GM18951 (cell line): ENCODE results near the gene FAIM2.

Experiments
- POLR2A ChIP-seq: IDR thresholded peaks from 4 replicates; pipeline ENCODE4 v1.6.1; 2011; ENCODE audit warnings: mild to moderate bottlenecking; ENCODE audit not compliant: insufficient read length, insufficient read depth; ENCODE audit errors: extremely low read depth
- in situ Hi-C: fragments of 300-500 bp; cut with MboI; formaldehyde crosslinking; loops from one replicate; pipeline ENCODE4 v1.12.0; 2022; ENCODE audit warnings: low sequenced_read_pairs, mixed read lengths, inconsistent platforms; ENCODE audit not compliant: unreplicated experiment

FAIM2 gene

GRCh38 chr12:49930515-49931288 is 27.0 kb upstream of the FAIM2 start:
- in situ Hi-C loops = no loop called here
- TF ChIP-seq POLR2A = no peak

GRCh38 chr12:49929581-49929980 is 25.9 kb upstream of the FAIM2 start:
- in situ Hi-C loops = no loop called here
- TF ChIP-seq POLR2A = no peak

GRCh38 chr12:49928471-49928870 is 24.8 kb upstream of the FAIM2 start:
- in situ Hi-C loops = no loop called here
- no peak for TF ChIP-seq POLR2A

GRCh38 chr12:49925433-49926204 is 21.9 kb upstream of the FAIM2 start:
- in situ Hi-C loops = no loop called here
- TF ChIP-seq POLR2A = no peak

GRCh38 chr12:49924628-49925246 is 21.0 kb upstream of the FAIM2 start:
- no peak for TF ChIP-seq POLR2A
- in situ Hi-C loops = no loop called here

GRCh38 chr12:49923880-49924556 is 20.3 kb upstream of the FAIM2 start:
- in situ Hi-C loops = no loop called here
- no peak for TF ChIP-seq POLR2A

GRCh38 chr12:49923035-49923644 is 19.4 kb upstream of the FAIM2 start:
- in situ Hi-C loops = no loop called here
- no peak for TF ChIP-seq POLR2A

DNA sequence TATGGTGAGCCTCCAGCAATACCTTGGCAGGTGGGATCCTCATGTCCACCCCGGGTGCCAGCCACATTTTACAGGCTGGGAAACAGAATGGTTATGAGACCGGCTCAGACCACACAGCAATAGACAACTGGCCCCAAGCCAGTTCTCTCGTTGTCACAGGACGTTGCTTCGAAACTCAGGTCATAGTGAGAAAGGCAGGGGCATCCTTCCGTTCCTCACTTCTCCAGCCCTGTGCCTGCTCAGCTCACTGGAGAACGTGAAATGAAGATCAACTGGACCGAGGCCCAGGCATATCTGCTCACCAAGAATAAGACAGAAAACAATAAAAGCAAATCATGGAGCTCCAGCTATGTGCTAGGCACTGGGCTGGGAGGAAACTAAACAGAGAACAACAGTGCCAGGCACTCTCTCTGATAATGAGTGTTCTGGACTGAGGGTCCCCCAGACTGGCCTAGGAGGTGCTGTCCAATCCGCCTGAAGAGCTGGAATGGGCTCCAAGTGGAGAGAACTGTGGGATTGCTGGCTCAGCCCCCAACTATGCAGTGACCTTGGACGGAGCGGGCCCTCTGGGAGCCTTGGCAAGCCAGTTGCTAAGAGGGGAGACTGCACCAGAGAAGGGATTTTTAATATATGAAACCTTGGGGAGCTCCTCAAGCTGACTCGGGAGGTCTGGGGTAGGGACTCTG is 18.8 kb upstream of the FAIM2 start:
- no peak for TF ChIP-seq POLR2A
- in situ Hi-C loops = no loop called here

- TF ChIP-seq POLR2A = no peak
- in situ Hi-C loops = no loop called here
These were observed 18.2 kb upstream of the FAIM2 start for GRCh38 chr12:49921936-49922335.

GRCh38 chr12:49921299-49921698 is 17.6 kb upstream of the FAIM2 start:
- no peak for TF ChIP-seq POLR2A
- in situ Hi-C loops = no loop called here

DNA sequence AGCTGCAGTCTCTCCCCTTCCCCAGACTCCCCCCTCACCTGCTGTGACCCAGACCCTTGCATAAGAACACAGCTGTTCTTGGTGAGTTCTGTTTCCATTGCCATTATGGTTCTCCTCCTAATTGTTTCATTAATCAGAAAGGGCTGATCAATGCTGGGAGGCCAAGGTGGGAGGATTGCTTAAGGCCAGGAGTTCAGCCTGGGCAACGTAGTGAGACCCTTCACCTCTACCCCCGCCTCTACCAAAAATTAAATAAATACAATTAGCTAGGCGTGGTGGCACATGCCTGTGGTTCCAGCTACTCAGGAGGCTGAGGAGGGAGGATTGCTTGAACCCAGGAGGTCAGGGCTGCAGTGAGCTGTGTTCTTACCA is 17.2 kb upstream of the FAIM2 start:
- in situ Hi-C loops = no loop called here
- no peak for TF ChIP-seq POLR2A

- TF ChIP-seq POLR2A = no peak
- in situ Hi-C loops = no loop called here
These were observed 16.7 kb upstream of the FAIM2 start for GRCh38 chr12:49920241-49920914.
